ENCODE measurements around the gene VPS35L.
"Not testable (repeated sequence)": the region's sequence is repeated elsewhere in the genome, so short reads cannot be mapped to it uniquely, and the experiment has no call there.

The VPS35L gene

DNA sequence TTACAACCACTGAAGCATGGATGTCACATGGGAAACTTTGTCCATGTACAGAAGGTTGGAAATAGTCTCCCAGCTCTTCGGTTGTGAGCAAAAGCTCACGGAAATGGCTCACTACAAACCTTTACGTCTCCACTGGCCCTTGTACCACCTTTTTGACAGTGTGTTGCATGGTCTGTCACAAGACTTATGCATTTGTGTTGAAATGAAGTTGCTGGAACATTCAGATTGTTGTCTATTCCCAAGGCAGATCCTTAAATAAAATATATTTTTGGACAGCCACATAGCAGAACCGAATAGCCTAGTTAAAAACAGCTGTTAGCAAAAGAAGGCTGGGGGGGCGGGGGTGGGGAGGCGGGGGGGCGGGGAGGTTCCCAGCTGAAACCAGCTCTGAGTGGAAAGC, 123.3 kb downstream of the VPS35L start:
- no peaks in the 10 kb centered on the region for H3K4me1 ChIP-seq (ENCODE audit: control insufficient read depth, insufficient read depth, low read length)
- H3K27me3 ChIP-seq (ENCODE audit: control insufficient read depth in 1 of 2, insufficient read depth in 2 of 2, low read length in 2 of 2): no peaks in the 10 kb centered on the region
- no peak overlapping the region for H3K4me3 ChIP-seq (ENCODE audit: low read length in 2 of 2)
- H3K36me3 ChIP-seq (ENCODE audit: control insufficient read depth in 2 of 2, insufficient read depth in 2 of 2, low read length in 2 of 2): peaks cover 21 to 31% of the 10 kb centered on the region in 2 donors
- H3K9me3 ChIP-seq (ENCODE audit: control insufficient read depth in 2 of 2, low read length in 2 of 2): no peaks in the 10 kb centered on the region
- no peak overlapping the region for H3K27ac ChIP-seq (ENCODE audit: low read length)
- H3K9ac ChIP-seq (ENCODE audit: low read length in 2 of 2): no peak overlapping the region

DNA sequence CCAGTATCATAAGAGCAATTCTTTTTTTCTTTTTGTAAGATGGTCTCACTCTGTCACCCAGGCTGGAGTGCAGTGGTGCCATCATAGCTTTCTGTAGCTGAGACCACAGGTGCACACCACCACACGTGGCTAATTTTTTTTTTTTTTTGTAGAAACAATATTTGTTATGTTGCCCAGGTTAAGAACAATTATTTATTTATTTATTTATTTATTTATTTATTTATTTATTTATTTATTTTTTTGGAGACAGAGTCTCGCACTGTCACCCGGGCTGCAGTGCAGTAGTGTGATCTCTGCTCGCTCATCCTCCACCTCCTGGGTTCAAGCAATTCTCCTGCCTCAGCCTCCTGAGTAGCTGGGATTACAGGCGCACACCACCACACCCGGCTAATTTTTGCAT, 123.8 kb downstream of the VPS35L start:
- not testable (repeated sequence) for H3K4me1 ChIP-seq (ENCODE audit: control insufficient read depth, insufficient read depth, low read length); H3K4me3 ChIP-seq (ENCODE audit: low read length in 2 of 2); H3K27ac ChIP-seq (ENCODE audit: low read length); H3K9ac ChIP-seq (ENCODE audit: low read length in 2 of 2); H3K27me3 ChIP-seq (ENCODE audit: control insufficient read depth in 1 of 2, insufficient read depth in 2 of 2, low read length in 2 of 2); H3K9me3 ChIP-seq (ENCODE audit: control insufficient read depth in 2 of 2, low read length in 2 of 2)
- peaks cover 25 to 35% of the 10 kb centered on the region in 2 donors for H3K36me3 ChIP-seq (ENCODE audit: control insufficient read depth in 2 of 2, insufficient read depth in 2 of 2, low read length in 2 of 2)

DNA sequence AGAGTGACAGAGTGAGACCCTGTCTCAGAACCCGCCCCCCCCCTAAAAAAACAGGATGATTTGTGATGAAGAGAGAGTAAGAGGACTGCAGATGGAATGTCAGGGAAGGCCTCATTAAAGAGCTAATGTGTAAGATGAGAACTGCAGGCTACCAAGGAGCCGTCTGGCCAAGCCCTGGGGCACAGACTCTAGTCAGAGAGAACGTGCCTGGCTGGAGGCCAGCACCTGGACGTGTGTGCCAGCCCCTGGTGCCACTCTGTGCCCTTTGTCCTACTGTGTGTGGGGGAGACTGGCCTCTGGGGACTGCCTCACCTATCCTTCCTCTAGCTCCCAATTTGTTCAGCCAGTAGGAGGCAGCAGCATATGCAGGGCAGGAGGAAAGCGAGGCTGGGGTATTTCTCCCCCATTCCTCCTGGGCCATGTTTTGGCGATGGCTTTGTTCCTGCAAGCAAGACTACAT, 125.4 kb downstream of the VPS35L start:
- Histone ChIP-seq H3K27me3 (ENCODE audit: control insufficient read depth in 1 of 2, insufficient read depth in 2 of 2, low read length in 2 of 2) (no peaks in the 10 kb centered on the region), H3K4me1 (ENCODE audit: control insufficient read depth, insufficient read depth, low read length) (no peaks in the 10 kb centered on the region), H3K27ac (ENCODE audit: low read length) (no peak overlapping the region), H3K9ac (ENCODE audit: low read length in 2 of 2) (no peak overlapping the region), H3K9me3 (ENCODE audit: control insufficient read depth in 2 of 2, low read length in 2 of 2) (peaks cover 0 to 3% of the 10 kb centered on the region in 2 donors), H3K4me3 (ENCODE audit: low read length in 2 of 2) (no peak overlapping the region), H3K36me3 (ENCODE audit: control insufficient read depth in 2 of 2, insufficient read depth in 2 of 2, low read length in 2 of 2) (peaks cover 28 to 44% of the 10 kb centered on the region in 2 donors)

DNA sequence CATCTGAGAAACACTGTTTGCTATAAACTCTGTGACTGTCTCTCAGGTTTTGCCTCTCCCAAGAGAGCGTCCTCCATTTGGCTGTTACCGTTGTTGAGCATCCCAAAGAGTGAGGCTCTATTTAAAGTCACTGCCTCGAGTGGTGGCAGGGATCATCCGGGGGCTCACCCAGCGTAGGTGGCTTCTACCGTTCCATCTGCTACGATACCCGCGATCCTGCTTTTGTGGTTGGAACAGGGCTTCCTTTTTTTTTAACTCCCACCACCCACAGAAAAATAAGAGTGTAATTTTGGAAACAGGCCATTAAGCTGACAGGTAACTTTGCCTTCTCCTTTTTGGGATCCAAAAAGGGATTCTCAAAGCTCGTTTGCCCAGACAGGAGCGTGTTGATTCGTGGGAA, 126.1 kb downstream of the VPS35L start:
- H3K27me3 ChIP-seq (ENCODE audit: control insufficient read depth in 1 of 2, insufficient read depth in 2 of 2, low read length in 2 of 2): no peaks in the 10 kb centered on the region
- H3K9me3 ChIP-seq (ENCODE audit: control insufficient read depth in 2 of 2, low read length in 2 of 2): peaks cover 0 to 3% of the 10 kb centered on the region in 2 donors
- H3K27ac ChIP-seq (ENCODE audit: low read length): no peak overlapping the region
- no peaks in the 10 kb centered on the region for H3K4me1 ChIP-seq (ENCODE audit: control insufficient read depth, insufficient read depth, low read length)
- H3K36me3 ChIP-seq (ENCODE audit: control insufficient read depth in 2 of 2, insufficient read depth in 2 of 2, low read length in 2 of 2): peaks cover 30 to 50% of the 10 kb centered on the region in 2 donors
- H3K4me3 ChIP-seq (ENCODE audit: low read length in 2 of 2): no peak overlapping the region
- no peak overlapping the region for H3K9ac ChIP-seq (ENCODE audit: low read length in 2 of 2)

DNA sequence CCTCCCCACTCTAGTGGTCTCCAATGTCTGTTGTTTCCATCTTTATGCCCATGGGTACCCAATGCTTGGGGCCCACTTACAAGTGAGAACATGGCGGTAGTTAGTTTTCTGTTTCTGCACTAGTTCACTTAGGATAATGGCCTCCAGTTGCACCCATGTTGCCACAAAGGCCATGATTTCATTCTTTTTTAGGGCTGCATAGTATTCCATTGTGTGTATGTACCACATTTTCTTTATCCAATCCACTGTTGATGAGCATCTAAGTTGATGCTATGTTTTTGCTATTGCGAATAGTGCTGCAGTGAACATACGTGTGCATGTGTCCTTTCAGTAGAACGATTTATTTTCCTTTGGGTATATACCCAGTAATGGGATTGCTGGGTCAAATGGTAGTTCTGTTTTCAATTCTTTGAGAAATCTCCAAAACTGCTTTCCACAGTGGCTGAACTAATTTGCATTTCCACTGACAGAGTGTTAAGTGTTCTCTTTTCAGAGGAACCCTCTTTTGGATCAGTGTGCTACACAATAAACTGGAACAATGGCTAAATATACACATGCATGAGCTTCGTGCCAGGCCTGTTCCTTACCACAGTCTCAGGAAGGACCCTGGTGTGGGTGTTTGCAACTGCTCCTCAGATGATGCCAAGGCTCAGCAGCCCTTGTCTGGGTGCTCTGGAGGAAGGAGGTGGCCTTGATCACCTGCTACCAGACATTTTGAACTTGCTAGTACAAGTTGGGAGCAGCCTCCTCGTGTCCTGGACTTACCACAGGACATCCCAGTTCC, 128.1 kb downstream of the VPS35L start:
- H3K4me3 ChIP-seq (ENCODE audit: low read length in 2 of 2): no peak overlapping the region
- peaks cover 32 to 58% of the 10 kb centered on the region in 2 donors for H3K36me3 ChIP-seq (ENCODE audit: control insufficient read depth in 2 of 2, insufficient read depth in 2 of 2, low read length in 2 of 2)
- H3K4me1 ChIP-seq (ENCODE audit: control insufficient read depth, insufficient read depth, low read length): no peaks in the 10 kb centered on the region

DNA sequence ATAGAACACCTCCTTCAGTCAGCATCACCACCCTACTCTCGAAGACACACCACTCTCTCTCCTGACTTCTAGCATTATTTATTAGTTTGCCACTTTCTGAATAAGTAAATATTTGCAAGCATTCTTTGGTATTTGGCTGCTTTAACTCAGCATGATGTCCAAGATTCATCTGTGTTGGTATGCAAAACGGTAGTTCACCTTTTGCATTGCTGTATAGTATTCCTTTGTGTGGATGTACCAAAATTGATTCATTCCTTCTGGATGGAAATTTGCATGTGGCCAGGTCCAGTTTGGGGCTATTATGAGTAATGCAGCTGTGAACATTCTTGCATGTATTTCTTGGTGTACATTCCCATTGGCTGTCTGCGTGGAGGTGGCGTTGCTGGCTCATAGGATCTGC, 129.7 kb downstream of the VPS35L start:
- Histone ChIP-seq H3K9me3 (ENCODE audit: control insufficient read depth in 2 of 2, low read length in 2 of 2) (peaks cover 0 to 3% of the 10 kb centered on the region in 2 donors), H3K9ac (ENCODE audit: low read length in 2 of 2) (no peak overlapping the region), H3K4me3 (ENCODE audit: low read length in 2 of 2) (no peak overlapping the region), H3K27ac (ENCODE audit: low read length) (no peak overlapping the region), H3K36me3 (ENCODE audit: control insufficient read depth in 2 of 2, insufficient read depth in 2 of 2, low read length in 2 of 2) (peaks cover 26 to 56% of the 10 kb centered on the region in 2 donors), H3K4me1 (ENCODE audit: control insufficient read depth, insufficient read depth, low read length) (no peaks in the 10 kb centered on the region), H3K27me3 (ENCODE audit: control insufficient read depth in 1 of 2, insufficient read depth in 2 of 2, low read length in 2 of 2) (no peaks in the 10 kb centered on the region)

More for the DNA sequence above, 128.1 kb downstream of the VPS35L start:
- Histone ChIP-seq H3K27me3 (ENCODE audit: control insufficient read depth in 1 of 2, insufficient read depth in 2 of 2, low read length in 2 of 2) (no peaks in the 10 kb centered on the region), H3K9me3 (ENCODE audit: control insufficient read depth in 2 of 2, low read length in 2 of 2) (peaks cover 0 to 3% of the 10 kb centered on the region in 2 donors), H3K27ac (ENCODE audit: low read length) (no peak overlapping the region), H3K9ac (ENCODE audit: low read length in 2 of 2) (no peak overlapping the region)

DNA sequence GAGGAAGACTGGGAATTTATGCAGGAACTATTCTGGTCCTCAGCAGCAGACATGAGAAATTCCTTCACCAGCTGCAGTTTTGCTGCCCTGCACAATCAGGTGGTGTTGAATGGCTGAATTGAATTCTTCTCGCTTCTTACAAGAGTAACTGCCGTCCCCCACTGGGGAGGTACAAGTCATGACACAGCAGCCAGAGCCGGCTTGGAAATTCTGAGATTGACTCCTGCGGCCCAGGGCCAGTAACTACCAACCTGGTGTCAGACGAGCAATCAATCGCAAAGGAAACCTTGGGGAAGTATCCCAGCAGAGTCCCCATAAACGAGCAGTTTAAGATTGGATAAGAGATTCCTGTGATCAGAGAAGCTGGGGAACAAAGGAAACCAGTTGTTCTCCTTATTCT, 131.8 kb downstream of the VPS35L start:
- Histone ChIP-seq H3K27me3 (ENCODE audit: control insufficient read depth in 1 of 2, insufficient read depth in 2 of 2, low read length in 2 of 2) (no peaks in the 10 kb centered on the region), H3K4me3 (ENCODE audit: low read length in 2 of 2) (no peak overlapping the region), H3K27ac (ENCODE audit: low read length) (no peak overlapping the region), H3K4me1 (ENCODE audit: control insufficient read depth, insufficient read depth, low read length) (no peaks in the 10 kb centered on the region), H3K36me3 (ENCODE audit: control insufficient read depth in 2 of 2, insufficient read depth in 2 of 2, low read length in 2 of 2) (peaks cover 33 to 57% of the 10 kb centered on the region in 2 donors), H3K9ac (ENCODE audit: low read length in 2 of 2) (no peak overlapping the region), H3K9me3 (ENCODE audit: control insufficient read depth in 2 of 2, low read length in 2 of 2) (peaks cover 0 to 3% of the 10 kb centered on the region in 2 donors)

DNA sequence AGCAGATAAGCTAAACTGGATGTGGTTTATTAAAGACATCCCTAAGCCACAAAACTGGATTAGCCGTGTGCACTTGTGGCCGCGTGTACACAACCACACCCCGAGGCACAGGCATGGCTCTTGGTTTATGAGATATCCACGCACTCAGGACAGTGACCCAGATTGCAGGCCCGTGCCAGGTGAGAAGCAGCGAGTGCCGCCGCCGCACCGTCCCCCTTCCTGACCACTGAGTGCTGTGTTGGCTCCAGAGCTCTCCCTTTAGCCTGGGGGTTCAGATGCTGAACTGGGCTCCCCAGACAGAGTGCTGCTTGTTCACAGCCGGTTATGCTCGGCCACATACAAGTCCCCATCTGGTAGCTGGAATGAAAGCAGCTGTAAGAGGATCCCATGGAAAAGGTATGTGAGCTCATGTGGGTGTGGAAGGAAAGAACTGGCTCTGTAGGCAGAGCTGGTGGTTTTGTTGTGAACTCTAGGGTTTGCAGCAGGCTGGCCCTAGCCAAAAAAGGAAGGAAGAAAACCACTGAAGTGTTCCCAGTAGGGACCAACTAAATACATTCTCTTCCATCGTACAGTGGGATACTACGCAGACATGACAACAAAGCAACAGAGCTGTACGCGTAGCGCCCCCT, 133.0 kb downstream of the VPS35L start:
- H3K27me3 ChIP-seq (ENCODE audit: control insufficient read depth in 1 of 2, insufficient read depth in 2 of 2, low read length in 2 of 2): no peaks in the 10 kb centered on the region
- H3K36me3 ChIP-seq (ENCODE audit: control insufficient read depth in 2 of 2, insufficient read depth in 2 of 2, low read length in 2 of 2): peaks cover 29 to 47% of the 10 kb centered on the region in 2 donors
- H3K9me3 ChIP-seq (ENCODE audit: control insufficient read depth in 2 of 2, low read length in 2 of 2): peaks cover 0 to 3% of the 10 kb centered on the region in 2 donors
- H3K4me1 ChIP-seq (ENCODE audit: control insufficient read depth, insufficient read depth, low read length): no peaks in the 10 kb centered on the region
- H3K4me3 ChIP-seq (ENCODE audit: low read length in 2 of 2): no peak overlapping the region
- no peak overlapping the region for H3K9ac ChIP-seq (ENCODE audit: low read length in 2 of 2)
- H3K27ac ChIP-seq (ENCODE audit: low read length): no peak overlapping the region

DNA sequence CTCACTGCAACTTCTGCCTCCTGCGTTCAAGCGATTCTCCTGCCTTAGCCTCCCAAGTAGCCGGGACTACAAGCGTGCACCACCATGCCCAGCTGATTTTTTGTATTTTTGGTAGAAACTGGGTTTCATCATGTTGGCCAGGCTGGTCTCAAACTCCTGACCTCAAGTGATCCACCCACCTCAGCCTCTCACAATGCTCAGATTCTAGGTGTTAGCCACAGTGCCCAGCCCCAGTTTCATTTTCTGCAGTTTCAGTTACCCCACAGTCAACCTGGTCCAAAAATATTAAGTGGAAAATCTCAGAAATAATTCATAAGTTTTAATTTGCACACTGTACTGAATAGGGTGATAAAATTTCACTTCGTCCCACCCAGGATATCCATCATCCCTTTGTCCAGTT, 133.8 kb downstream of the VPS35L start:
- Histone ChIP-seq H3K36me3 (ENCODE audit: control insufficient read depth in 2 of 2, insufficient read depth in 2 of 2, low read length in 2 of 2) (peaks cover 22 to 39% of the 10 kb centered on the region in 2 donors), H3K4me3 (ENCODE audit: low read length in 2 of 2) (no peak overlapping the region), H3K27ac (ENCODE audit: low read length) (no peak overlapping the region)

DNA sequence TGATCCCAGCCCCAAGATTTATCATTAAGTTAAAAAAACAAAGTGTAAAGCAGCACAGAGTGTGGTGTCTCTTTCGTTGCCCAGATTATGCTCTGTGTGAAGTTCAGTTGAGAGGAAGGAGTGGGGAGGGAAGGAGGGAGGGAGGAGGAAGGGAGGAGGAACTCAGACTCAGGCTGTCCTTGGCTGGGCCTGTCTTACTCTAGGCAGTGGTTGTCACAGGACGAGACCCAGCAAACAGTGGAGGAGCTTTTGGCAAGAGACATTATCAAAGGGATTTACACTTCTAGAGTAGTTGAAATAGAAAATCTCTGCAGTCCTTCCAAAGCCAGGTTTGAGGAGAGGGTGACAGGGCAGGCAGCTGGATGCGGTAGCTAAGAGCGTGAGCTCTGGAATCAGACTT, 134.7 kb downstream of the VPS35L start:
- peaks cover 19 to 33% of the 10 kb centered on the region in 2 donors for H3K36me3 ChIP-seq (ENCODE audit: control insufficient read depth in 2 of 2, insufficient read depth in 2 of 2, low read length in 2 of 2)
- no peak overlapping the region for H3K4me3 ChIP-seq (ENCODE audit: low read length in 2 of 2)
- H3K9me3 ChIP-seq (ENCODE audit: control insufficient read depth in 2 of 2, low read length in 2 of 2): peaks cover 0 to 3% of the 10 kb centered on the region in 2 donors
- no peaks in the 10 kb centered on the region for H3K4me1 ChIP-seq (ENCODE audit: control insufficient read depth, insufficient read depth, low read length)
- no peak overlapping the region for H3K27ac ChIP-seq (ENCODE audit: low read length)
- H3K27me3 ChIP-seq (ENCODE audit: control insufficient read depth in 1 of 2, insufficient read depth in 2 of 2, low read length in 2 of 2): no peaks in the 10 kb centered on the region
- H3K9ac ChIP-seq (ENCODE audit: low read length in 2 of 2): no peak overlapping the region

More for the DNA sequence above, 133.8 kb downstream of the VPS35L start:
- H3K9ac ChIP-seq (ENCODE audit: low read length in 2 of 2): no peak overlapping the region
- H3K4me1 ChIP-seq (ENCODE audit: control insufficient read depth, insufficient read depth, low read length): no peaks in the 10 kb centered on the region
- H3K27me3 ChIP-seq (ENCODE audit: control insufficient read depth in 1 of 2, insufficient read depth in 2 of 2, low read length in 2 of 2): no peaks in the 10 kb centered on the region
- peaks cover 0 to 3% of the 10 kb centered on the region in 2 donors for H3K9me3 ChIP-seq (ENCODE audit: control insufficient read depth in 2 of 2, low read length in 2 of 2)
